Bronchial epithelial cell (primary cell): Measurements from ENCODE around the gene CDS1. TPM values are rescaled to one million over a fixed set of nuclear protein-coding genes. Genes with fewer than 3 reads are reported as not detected.
"Not testable (repeated sequence)": the region's sequence is repeated elsewhere in the genome, so short reads cannot be mapped to it uniquely, and the experiment has no call there.

ENCODE experiments used
- DNase-seq: peaks from one replicate; pipeline ENCODE4 v3.0.0-alpha.2; 2010; ENCODE audit warnings: low read depth
- FAIRE-seq: peaks from 2 replicates; lab custom pipeline; 2011; peaks lifted over from hg19 to GRCh38; lab: Jason Lieb, UNC
- H3K27me3 ChIP-seq: 2 replicates; pipeline ENCODE4 v1.5.1; 2011; ENCODE audit warnings: low read length; ENCODE audit not compliant: control insufficient read depth, insufficient read depth
- H3K36me3 ChIP-seq: 2 replicates; pipeline ENCODE4 v1.5.1; 2011; ENCODE audit warnings: low read length; ENCODE audit not compliant: control insufficient read depth, insufficient read depth
- H3K4me3 ChIP-seq: 2 replicates; pipeline ENCODE4 v1.5.1; 2011; ENCODE audit warnings: mild to moderate bottlenecking, low read depth, low read length, control low read depth
- CTCF ChIP-seq: IDR thresholded peaks from 2 replicates; pipeline ENCODE4 v1.5.1; 2011; ENCODE audit warnings: mild to moderate bottlenecking, moderate library complexity, low read length, control low read depth, inconsistent platforms; ENCODE audit not compliant: insufficient read depth, severe bottlenecking
- total RNA-seq: library from RNA; depleted of rRNA; stranded (reverse); fragments of >200 nt; gene quantifications from 2 replicates; pipeline ENCODE4 v1.2.1, GENCODE V29; 2014

CDS1 gene
- 20.0 and 28.2 TPM in 2 replicates for total RNA-seq

- DNase-seq (peak; percentile 22), FAIRE-seq (no peak)
- peaks cover 2% of the 10 kb centered on the region for H3K36me3 ChIP-seq
- peak within 1 kb of the TSS; percentile 91 for H3K4me3 ChIP-seq
- no peak for TF ChIP-seq CTCF
- H3K27me3 ChIP-seq = no peaks in the 10 kb centered on the region
Observed at GRCh38 chr4:84582988-84583875, at the start of gene CDS1. Gene CDS1, plus strand, starts transcription at chr4:84583127. Its CDS starts 275 bp downstream, at chr4:84583402.

GRCh38 chr4:84535901-84536300 is 47.0 kb upstream of the CDS1 start:
- Histone ChIP-seq H3K27me3 (no peaks in the 10 kb centered on the region), H3K36me3 (no peaks in the 10 kb centered on the region), H3K4me3 (no peak overlapping the region)
- FAIRE-seq = no peak
- TF ChIP-seq CTCF = no peak
- no peak for DNase-seq

- FAIRE-seq (no peak), DNase-seq (no peak)
- H3K36me3 ChIP-seq = no peaks in the 10 kb centered on the region
- H3K27me3 ChIP-seq = no peaks in the 10 kb centered on the region
- H3K4me3 ChIP-seq = no peak overlapping the region
- TF ChIP-seq CTCF = no peak
Observed at GRCh38 chr4:84545093-84545492, 37.8 kb upstream of the CDS1 start.

GRCh38 chr4:84547211-84547610 is 35.7 kb upstream of the CDS1 start:
- no peaks in the 10 kb centered on the region for H3K27me3 ChIP-seq
- FAIRE-seq = no peak
- no peaks in the 10 kb centered on the region for H3K36me3 ChIP-seq
- TF ChIP-seq CTCF = no peak
- DNase-seq = peak; percentile 8
- H3K4me3 ChIP-seq = no peak overlapping the region

GRCh38 chr4:84549191-84549590 is 33.7 kb upstream of the CDS1 start:
- not testable (repeated sequence) for FAIRE-seq, H3K4me3 ChIP-seq, DNase-seq, H3K27me3 ChIP-seq, H3K36me3 ChIP-seq

GRCh38 chr4:84562156-84562555 is 20.8 kb upstream of the CDS1 start:
- TF ChIP-seq CTCF = no peak
- Histone ChIP-seq H3K4me3 (no peak overlapping the region), H3K36me3 (no peaks in the 10 kb centered on the region), H3K27me3 (no peaks in the 10 kb centered on the region)
- no peak for FAIRE-seq
- DNase-seq = no peak
